ENCODE results near the gene MED15.

Gene MED15

GRCh38 chr22:20522134-20523004 lies 15.0 kb downstream of the MED15 start:
- DNase-seq (ENCODE audit: low spot score) = no peak
- no peak overlapping the region for H3K27ac ChIP-seq
- TF ChIP-seq, protein P1, sequence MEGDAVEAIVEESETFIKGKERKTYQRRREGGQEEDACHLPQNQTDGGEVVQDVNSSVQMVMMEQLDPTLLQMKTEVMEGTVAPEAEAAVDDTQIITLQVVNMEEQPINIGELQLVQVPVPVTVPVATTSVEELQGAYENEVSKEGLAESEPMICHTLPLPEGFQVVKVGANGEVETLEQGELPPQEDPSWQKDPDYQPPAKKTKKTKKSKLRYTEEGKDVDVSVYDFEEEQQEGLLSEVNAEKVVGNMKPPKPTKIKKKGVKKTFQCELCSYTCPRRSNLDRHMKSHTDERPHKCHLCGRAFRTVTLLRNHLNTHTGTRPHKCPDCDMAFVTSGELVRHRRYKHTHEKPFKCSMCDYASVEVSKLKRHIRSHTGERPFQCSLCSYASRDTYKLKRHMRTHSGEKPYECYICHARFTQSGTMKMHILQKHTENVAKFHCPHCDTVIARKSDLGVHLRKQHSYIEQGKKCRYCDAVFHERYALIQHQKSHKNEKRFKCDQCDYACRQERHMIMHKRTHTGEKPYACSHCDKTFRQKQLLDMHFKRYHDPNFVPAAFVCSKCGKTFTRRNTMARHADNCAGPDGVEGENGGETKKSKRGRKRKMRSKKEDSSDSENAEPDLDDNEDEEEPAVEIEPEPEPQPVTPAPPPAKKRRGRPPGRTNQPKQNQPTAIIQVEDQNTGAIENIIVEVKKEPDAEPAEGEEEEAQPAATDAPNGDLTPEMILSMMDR (IDR thresholded peaks at IDR 0.05) = no peak
- H3K4me3 ChIP-seq = no peak overlapping the region

GRCh38 chr22:20523086-20523983 lies 15.9 kb downstream of the MED15 start:
- no peak for DNase-seq (ENCODE audit: low spot score)
- Histone ChIP-seq H3K4me3 (no peak overlapping the region), H3K27ac (peak overlapping the region; percentile 27 to 65)
- TF ChIP-seq, protein P1 (IDR thresholded peaks at IDR 0.05) = no peak

DNA sequence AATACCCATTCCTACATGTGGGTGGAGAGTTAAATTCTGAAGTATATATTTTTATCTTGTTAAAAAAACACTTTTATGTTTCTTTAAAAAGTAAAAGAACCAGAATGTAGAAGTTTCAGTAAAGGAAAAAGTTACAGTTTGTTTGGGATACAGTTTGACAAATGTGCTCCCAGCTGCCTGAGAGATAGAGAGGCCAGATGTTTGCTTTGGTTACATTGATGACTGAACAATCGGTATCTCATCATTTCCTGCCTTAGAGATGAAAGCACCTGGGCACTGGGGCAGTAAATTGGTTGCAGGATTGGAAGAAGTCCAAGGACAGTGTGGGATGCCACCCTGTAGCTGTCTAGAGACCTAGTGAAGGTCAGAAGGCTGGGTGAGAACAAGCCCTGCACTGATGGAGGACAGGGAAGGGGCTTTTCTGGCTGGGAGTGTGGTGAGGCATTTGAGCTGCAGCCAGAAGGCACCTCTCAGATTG lies 16.6 kb downstream of the MED15 start:
- H3K4me3 ChIP-seq = no peak overlapping the region
- DNase-seq (ENCODE audit: low spot score) = no peak
- no peak overlapping the region for H3K27ac ChIP-seq
- TF ChIP-seq, protein P1 (IDR thresholded peaks at IDR 0.05) = no peak

DNA sequence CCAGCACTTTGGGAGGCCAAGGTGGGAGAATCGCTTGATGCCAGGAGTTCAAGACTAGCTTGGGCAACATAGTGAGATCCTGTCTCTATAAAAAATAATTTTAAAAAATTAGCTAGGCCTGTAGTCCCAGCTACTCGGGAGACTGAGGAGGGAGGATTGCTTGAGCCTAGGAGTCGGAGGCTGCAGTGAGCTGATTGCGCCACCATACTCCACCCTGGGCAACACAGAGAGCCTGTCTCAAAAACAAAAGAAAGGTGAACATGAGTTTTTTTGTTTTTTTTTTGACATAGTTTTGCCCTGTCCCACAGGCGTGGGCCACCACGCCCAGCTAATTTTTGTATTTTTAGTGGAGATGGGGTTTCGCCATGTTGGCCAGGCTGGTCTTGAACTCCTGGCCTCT lies 17.6 kb downstream of the MED15 start:
- H3K4me3 ChIP-seq = no peak overlapping the region
- no peak overlapping the region for H3K27ac ChIP-seq
- DNase-seq (ENCODE audit: low spot score) = no peak
- TF ChIP-seq, protein P1 (IDR thresholded peaks at IDR 0.05) = no peak

- TF ChIP-seq, protein P1 (IDR thresholded peaks at IDR 0.05) = no peak
- H3K4me3 ChIP-seq = no peak overlapping the region
- no peak overlapping the region for H3K27ac ChIP-seq
- DNase-seq (ENCODE audit: low spot score) = no peak
These were observed 18.9 kb downstream of the MED15 start for GRCh38 chr22:20526305-20526627.

DNA sequence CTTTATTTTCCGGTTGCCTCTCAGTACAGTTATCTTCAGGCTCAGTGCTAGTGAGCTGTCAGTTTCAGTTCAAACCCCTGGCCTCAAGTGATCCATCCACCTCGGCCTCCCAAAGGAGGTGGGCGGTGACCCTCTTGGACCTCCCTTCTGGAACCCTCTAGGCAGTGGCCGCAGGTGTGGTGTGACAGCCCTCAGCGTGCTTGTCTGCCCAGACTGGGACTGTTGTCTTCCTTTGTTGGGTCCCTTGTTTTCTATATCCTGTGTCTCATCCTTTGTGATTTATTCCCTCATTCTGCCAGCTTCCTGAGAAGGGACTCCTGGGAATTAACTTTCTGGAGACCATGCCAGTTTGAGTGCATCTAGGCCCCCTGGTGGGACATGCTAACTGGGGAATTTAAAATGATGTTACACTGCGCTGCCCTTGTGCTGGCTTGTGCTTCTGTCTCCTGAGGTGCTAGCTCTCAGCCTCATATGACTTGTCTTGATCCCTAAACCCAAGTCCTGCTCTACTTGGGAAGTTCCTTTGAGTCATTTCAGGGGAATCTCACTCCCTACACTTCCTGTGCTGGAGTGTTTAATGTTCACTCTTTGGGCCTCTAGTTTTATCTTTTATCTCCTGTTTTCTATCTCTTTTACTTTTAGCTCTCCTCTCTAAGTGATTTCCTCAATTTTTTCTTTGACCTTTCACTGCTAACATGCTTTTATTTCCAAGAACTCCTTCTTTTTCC lies 19.4 kb downstream of the MED15 start:
- DNase-seq (ENCODE audit: low spot score) = no peak
- H3K27ac ChIP-seq = peak overlapping the region in 1 of 2 donors; percentile 24
- TF ChIP-seq, protein P1 (IDR thresholded peaks at IDR 0.05) = no peak
- H3K4me3 ChIP-seq = no peak overlapping the region
